Measurements from ENCODE around the gene MAD1L1.
A peak's percentile ranks its signal among the peaks of the same experiment; 100 is the strongest.

DNA sequence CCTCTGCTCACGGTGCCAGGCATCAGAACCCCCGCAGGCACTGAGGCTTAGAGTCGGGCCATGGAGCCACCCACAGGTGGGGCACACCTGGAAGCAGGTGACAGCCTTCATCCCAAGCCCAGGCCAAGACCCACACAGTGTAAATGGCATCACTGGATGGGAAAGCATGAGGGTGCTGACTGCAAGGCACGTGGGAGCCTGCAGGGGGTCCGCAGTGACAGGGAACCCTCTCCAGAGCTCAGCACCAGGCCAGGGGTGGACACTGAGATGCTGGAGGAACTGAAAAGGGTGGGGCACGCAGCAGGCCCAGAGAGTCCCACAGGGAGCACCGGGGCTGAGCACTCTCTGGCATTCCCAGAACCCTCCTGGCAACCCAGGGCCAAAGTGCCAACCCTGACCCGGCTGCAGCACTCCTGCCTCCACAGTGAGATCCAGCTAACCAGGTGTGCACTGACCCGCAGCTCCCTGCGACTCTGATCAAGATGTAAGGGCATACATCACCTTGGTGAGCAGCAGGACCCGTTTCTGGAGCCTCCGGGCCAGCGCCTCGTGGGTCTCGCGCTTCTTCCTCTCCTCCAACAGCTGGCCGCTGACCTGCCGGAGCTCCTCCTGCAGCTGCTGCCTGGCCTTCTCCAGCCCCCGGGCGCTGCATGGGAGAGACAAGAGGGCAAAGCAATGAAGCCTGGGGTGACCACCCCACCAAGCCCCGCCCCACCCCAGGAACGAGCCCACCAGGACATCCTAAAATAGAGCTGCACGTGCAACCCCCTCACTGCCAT, 163.9 kb downstream of the MAD1L1 start:
- no peak for TF ChIP-seq EZH2 (IDR thresholded peaks at IDR 0.05; ENCODE audit: borderline replicate concordance, low read depth, low read length, severe bottlenecking)
- TF ChIP-seq, protein P1, sequence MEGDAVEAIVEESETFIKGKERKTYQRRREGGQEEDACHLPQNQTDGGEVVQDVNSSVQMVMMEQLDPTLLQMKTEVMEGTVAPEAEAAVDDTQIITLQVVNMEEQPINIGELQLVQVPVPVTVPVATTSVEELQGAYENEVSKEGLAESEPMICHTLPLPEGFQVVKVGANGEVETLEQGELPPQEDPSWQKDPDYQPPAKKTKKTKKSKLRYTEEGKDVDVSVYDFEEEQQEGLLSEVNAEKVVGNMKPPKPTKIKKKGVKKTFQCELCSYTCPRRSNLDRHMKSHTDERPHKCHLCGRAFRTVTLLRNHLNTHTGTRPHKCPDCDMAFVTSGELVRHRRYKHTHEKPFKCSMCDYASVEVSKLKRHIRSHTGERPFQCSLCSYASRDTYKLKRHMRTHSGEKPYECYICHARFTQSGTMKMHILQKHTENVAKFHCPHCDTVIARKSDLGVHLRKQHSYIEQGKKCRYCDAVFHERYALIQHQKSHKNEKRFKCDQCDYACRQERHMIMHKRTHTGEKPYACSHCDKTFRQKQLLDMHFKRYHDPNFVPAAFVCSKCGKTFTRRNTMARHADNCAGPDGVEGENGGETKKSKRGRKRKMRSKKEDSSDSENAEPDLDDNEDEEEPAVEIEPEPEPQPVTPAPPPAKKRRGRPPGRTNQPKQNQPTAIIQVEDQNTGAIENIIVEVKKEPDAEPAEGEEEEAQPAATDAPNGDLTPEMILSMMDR (IDR thresholded peaks at IDR 0.05; ENCODE audit: borderline replicate concordance, extremely low read depth, low read length, poor library complexity, severe bottlenecking): peak; percentile 41

Data from DND-41 (cell line).